HFF-Myc (cell line): Measurements from ENCODE around the gene VAC14.

Experiments
- DNase-seq: peaks from one replicate; pipeline ENCODE4 v3.0.0-alpha.2; 2011; ENCODE audit warnings: low read depth; ENCODE audit errors: extremely low read depth
- H3K4me3 ChIP-seq: replicated peaks from 2 replicates; pipeline ENCODE4 v1.5.1; 2011; ENCODE audit warnings: low read depth, mild to moderate bottlenecking, control low read depth, low read length
- CTCF ChIP-seq: IDR thresholded peaks from 2 replicates; pipeline ENCODE4 v1.5.1; 2012; ENCODE audit warnings: mild to moderate bottlenecking, low read depth, low read length, control low read depth; ENCODE audit errors: missing control alignments

VAC14 gene

GRCh38 chr16:70804734-70805169, 3.8 kb upstream of the VAC14 start:
- TF ChIP-seq CTCF = no peak
- DNase-seq = no peak
- H3K4me3 ChIP-seq = no peak overlapping the region

- no peak overlapping the region for H3K4me3 ChIP-seq
- no peak for DNase-seq
- no peak for TF ChIP-seq CTCF
These were observed 3.3 kb upstream of the VAC14 start for GRCh38 chr16:70804153-70804733.

GRCh38 chr16:70803319-70803718, 2.4 kb upstream of the VAC14 start:
- TF ChIP-seq CTCF = no peak
- no peak for DNase-seq
- no peak overlapping the region for H3K4me3 ChIP-seq

- TF ChIP-seq CTCF = no peak
- H3K4me3 ChIP-seq = no peak overlapping the region
These were observed 653 bp upstream of the VAC14 start for GRCh38 chr16:70801611-70802010.

GRCh38 chr16:70800311-70800710, 647 bp downstream of the VAC14 start:
- no peak for TF ChIP-seq CTCF
- H3K4me3 ChIP-seq = peak overlapping the region; percentile 86
- DNase-seq = no peak

More at GRCh38 chr16:70801611-70802010, 653 bp upstream of the VAC14 start:
- no peak for DNase-seq

- no peak for DNase-seq
- no peak overlapping the region for H3K4me3 ChIP-seq
- no peak for TF ChIP-seq CTCF
These were observed 4.7 kb downstream of the VAC14 start for GRCh38 chr16:70796301-70796700.
